Mucosa of descending colon (tissue), 3 donors: ENCODE results near the gene CCSER1. TPM values are rescaled to one million over a fixed set of nuclear protein-coding genes. Genes with fewer than 3 reads are reported as not detected.

Experiments
- ATAC-seq: fragments of 200-7000 bp; cut with Tn5 transposase; one replicate; pipeline ENCODE4 v1.9.1; 2020; ENCODE audit warnings: mild to moderate bottlenecking, moderate library complexity
- DNase-seq, 3 donors: peaks; one replicate each; pipeline ENCODE4 v3.0.0-alpha.2; 2020
- H3K36me3 ChIP-seq: fragments of 200-600 bp; one replicate; pipeline ENCODE4 v1.8.0; 2021; ENCODE audit warnings: low read depth, mild to moderate bottlenecking
- H3K4me1 ChIP-seq: fragments of 200-600 bp; one replicate; pipeline ENCODE4 v1.8.0; 2021; ENCODE audit warnings: low read depth, mild to moderate bottlenecking
- H3K4me3 ChIP-seq: fragments of 200-600 bp; one replicate; pipeline ENCODE4 v1.8.0; 2021; ENCODE audit warnings: mild to moderate bottlenecking
- H3K9me3 ChIP-seq: fragments of 200-600 bp; one replicate; pipeline ENCODE4 v1.8.0; 2021; ENCODE audit warnings: mild to moderate bottlenecking
- intact Hi-C, 2 donors: fragments of 100-400 bp; cut with DNase I in 1 of 2; cut with micrococcal nuclease in 1 of 2; formaldehyde crosslinking; loops; one replicate each; pipeline versions ENCODE4 v1.11.0 to v1.11.1; 2022; cut with DNase I, micrococcal nuclease
- total RNA-seq, 3 donors: library from RNA; stranded (reverse); fragmentation: NEBNext Ultra II Directional in 2 of 3; extraction: Animal tissue kit (Norgen Biotek cat#: 25700) in 2 of 3; gene quantifications; one replicate each; pipeline versions ENCODE4 v1.2.1 to v1.2.4, GENCODE V29; 2021 to 2023
- TF ChIP-seq, protein P1 (sequence below): fragments of 200-600 bp; IDR thresholded peaks from one replicate; pipeline ENCODE4 v1.8.0; 2022; ENCODE audit warnings: antibody characterized with exemption, mild to moderate bottlenecking
- donor health status: DM: no; HTN: no; CAD: no; lungs with moderate emphysema.
- donor health status: DM: no; HTN: no; CAD: no.
- donor health status: DM: no; HTN: yes; CAD: no.

Gene CCSER1
- total RNA-seq, 3 donors from 2014 or later = 11.1 to 32.4 (median 13.3) TPM

DNA sequence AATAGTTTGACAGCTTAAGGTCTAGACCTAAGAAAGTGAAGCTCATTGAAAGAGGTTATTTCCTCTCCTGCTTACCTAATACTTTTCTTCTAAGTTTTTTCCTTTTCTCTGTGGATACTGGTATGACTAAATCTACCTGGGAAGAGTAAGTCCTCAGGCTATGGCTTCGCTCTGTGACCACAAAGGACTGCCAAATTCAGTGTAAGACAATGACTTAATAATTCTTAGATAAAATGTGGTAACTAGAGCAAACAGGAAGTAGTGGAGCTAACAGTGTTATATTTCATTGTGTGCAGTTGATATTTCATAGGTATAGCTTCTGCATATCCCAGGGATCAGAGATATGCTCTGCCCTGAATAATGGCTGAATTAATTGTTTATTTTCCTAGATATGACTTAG lies 418.9 kb downstream of the CCSER1 start:
- Histone ChIP-seq H3K9me3 (no peaks in the 10 kb centered on the region), H3K4me3 (no peak overlapping the region), H3K4me1 (no peaks in the 10 kb centered on the region), H3K36me3 (no peaks in the 10 kb centered on the region)
- intact Hi-C loops = no loop called here
- TF ChIP-seq, protein P1, sequence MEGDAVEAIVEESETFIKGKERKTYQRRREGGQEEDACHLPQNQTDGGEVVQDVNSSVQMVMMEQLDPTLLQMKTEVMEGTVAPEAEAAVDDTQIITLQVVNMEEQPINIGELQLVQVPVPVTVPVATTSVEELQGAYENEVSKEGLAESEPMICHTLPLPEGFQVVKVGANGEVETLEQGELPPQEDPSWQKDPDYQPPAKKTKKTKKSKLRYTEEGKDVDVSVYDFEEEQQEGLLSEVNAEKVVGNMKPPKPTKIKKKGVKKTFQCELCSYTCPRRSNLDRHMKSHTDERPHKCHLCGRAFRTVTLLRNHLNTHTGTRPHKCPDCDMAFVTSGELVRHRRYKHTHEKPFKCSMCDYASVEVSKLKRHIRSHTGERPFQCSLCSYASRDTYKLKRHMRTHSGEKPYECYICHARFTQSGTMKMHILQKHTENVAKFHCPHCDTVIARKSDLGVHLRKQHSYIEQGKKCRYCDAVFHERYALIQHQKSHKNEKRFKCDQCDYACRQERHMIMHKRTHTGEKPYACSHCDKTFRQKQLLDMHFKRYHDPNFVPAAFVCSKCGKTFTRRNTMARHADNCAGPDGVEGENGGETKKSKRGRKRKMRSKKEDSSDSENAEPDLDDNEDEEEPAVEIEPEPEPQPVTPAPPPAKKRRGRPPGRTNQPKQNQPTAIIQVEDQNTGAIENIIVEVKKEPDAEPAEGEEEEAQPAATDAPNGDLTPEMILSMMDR = no peak
- ATAC-seq (no peak), DNase-seq (no peak)

DNA sequence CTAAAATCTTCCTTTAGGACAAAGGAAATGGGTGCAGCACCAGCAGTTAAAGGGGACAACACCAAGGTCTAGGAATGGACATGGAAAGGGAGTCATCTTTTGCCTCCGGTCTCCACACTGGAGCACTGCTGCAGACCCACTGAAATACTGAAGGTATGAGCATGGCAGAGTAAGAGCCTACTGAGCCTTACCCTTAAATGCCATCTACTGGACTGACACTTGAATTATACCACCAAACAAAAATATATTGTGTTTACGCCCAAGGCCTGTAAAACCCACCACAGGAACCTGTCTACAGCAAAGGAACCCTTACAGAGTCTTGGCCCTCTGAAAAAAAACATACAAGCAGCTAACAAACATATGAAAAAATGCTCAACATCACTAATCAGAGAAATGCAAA lies 443.4 kb downstream of the CCSER1 start:
- DNase-seq (no peak), ATAC-seq (no peak)
- intact Hi-C loops = no loop called here
- H3K36me3 ChIP-seq = no peaks in the 10 kb centered on the region
- TF ChIP-seq, protein P1 = no peak
- H3K4me3 ChIP-seq = no peak overlapping the region
- no peaks in the 10 kb centered on the region for H3K4me1 ChIP-seq
- no peaks in the 10 kb centered on the region for H3K9me3 ChIP-seq

DNA sequence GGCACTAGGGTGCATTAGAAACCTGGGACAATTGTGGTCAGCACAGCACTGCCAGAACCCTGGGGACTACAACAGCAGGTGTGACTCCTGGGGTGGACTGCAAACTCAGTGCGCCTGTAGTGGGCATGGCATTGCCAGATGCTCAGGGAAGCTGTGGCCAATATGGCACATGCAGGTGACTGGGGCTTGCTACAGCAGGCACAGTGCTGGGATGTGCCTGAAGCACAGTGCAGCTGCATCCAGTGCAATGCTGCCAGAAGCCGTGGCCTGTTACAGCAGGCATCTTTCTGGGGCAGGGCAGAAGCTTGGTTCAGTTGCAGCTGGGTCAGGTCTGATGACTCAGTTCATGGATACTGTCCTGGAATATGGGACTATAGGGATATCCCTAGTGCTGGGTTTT lies 445.8 kb downstream of the CCSER1 start:
- Histone ChIP-seq H3K36me3 (no peaks in the 10 kb centered on the region), H3K4me3 (no peak overlapping the region), H3K4me1 (no peaks in the 10 kb centered on the region), H3K9me3 (no peaks in the 10 kb centered on the region)
- no peak for DNase-seq
- no peak for ATAC-seq
- intact Hi-C loops = no loop called here
- TF ChIP-seq, protein P1 = no peak

DNA sequence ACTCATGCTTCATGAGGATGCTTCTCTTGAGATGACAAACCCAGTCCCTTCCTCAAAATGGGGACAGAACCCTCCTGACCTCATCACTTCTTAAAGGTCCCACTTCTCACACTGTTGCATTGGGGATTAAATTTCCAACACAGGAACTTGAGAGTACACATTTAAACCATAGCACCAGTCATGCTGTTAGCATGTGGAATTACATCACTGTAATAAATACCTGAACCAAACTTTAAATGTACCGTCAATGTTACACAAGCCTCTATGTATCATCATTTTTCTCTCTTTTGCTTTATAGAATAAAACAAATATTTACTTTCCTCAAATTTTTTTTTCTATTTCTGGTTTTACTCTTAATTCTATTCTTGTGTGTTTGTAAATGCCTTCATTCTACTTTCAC lies 448.2 kb downstream of the CCSER1 start:
- Histone ChIP-seq H3K4me1 (no peaks in the 10 kb centered on the region), H3K36me3 (no peaks in the 10 kb centered on the region), H3K4me3 (no peak overlapping the region), H3K9me3 (no peaks in the 10 kb centered on the region)
- DNase-seq (no peak), ATAC-seq (no peak)
- TF ChIP-seq, protein P1 = no peak
- intact Hi-C loops = no loop called here

DNA sequence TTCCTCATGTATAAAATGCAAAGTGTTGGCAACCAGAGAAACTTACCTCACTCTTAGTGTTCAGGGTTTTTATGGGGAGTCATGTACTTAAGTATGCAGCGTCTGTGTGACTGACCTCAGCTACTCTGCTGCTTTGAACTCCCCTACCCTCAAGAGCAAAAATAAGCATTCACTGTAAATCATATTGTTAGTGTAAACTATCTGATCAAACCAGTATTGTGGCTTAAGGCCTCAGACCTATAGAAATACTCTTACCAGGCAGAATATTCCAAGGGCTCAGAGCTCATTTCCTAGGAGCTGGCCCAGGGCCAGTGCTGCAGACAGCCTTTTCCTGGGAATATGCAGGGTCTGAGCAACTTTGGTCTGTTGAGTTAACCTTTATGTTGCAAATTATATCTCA lies 453.1 kb downstream of the CCSER1 start:
- Histone ChIP-seq H3K4me1 (no peaks in the 10 kb centered on the region), H3K9me3 (no peaks in the 10 kb centered on the region), H3K36me3 (no peaks in the 10 kb centered on the region), H3K4me3 (no peak overlapping the region)
- ATAC-seq (no peak), DNase-seq (no peak)
- TF ChIP-seq, protein P1 = no peak
- intact Hi-C loops = no loop called here

DNA sequence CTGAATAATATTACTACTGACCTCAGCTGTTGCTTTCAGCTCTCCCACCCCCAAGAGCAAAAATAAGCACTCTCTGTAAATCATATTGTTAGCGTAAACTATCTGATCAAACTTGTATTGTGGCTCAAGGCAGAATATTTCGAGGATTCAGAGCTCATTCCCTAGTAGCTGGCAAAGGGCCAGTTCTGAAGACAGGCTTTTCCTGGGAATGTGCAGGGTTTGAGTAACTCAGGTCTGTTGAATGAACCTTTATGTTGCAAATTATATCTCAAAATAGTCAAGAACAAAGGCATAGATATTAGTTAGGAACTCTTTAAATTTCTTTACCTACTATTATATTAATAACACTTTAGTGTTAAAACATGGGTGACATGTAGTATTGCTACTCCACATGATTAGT lies 454.9 kb downstream of the CCSER1 start:
- no peaks in the 10 kb centered on the region for H3K4me1 ChIP-seq
- H3K4me3 ChIP-seq = no peak overlapping the region
- DNase-seq (no peak), ATAC-seq (no peak)
- no peaks in the 10 kb centered on the region for H3K9me3 ChIP-seq
- intact Hi-C loops = no loop called here
- TF ChIP-seq, protein P1 = no peak
- no peaks in the 10 kb centered on the region for H3K36me3 ChIP-seq
